ENCODE results near the gene CST7. TPM values are rescaled to one million over a fixed set of nuclear protein-coding genes. Genes with fewer than 3 reads are reported as not detected.

The CST7 gene
- total RNA-seq, 4 donors from 2014 or later: 2.5 to 6.1 (median 4.1) TPM

DNA sequence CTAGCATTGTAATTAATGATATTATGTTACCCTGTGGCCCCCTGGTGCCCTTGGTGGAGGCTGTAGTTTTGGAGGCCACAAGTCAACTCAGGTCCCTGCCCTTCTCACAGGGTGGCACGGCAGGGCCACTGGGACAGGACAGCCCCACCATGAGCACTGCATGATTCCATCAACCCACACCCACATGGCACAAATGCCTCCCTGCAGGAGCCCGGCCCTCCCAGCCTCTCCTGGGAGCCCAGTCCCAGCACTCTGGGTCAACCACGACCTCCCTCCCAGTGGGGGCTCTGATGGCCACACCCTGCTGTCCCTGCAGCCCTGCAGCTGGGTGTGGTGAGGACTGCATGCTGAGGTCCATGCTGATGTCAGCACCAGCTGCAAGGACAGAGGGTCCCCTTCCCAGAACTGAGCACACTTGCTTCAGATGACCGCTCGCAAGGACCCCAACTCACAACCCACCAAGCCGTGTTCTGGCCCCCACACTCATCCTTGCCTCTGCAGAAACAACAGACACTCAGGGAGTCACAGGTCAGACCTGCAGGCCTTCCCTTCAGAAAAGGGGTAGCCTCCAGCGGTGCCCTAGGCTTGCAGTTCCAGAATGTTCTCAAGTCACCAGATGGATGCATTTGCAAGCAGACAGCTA, 15.7 kb upstream of the CST7 start:
- no peak for TF ChIP-seq POLR2A (IDR thresholded peaks at IDR 0.05)
- TF ChIP-seq, protein P1, sequence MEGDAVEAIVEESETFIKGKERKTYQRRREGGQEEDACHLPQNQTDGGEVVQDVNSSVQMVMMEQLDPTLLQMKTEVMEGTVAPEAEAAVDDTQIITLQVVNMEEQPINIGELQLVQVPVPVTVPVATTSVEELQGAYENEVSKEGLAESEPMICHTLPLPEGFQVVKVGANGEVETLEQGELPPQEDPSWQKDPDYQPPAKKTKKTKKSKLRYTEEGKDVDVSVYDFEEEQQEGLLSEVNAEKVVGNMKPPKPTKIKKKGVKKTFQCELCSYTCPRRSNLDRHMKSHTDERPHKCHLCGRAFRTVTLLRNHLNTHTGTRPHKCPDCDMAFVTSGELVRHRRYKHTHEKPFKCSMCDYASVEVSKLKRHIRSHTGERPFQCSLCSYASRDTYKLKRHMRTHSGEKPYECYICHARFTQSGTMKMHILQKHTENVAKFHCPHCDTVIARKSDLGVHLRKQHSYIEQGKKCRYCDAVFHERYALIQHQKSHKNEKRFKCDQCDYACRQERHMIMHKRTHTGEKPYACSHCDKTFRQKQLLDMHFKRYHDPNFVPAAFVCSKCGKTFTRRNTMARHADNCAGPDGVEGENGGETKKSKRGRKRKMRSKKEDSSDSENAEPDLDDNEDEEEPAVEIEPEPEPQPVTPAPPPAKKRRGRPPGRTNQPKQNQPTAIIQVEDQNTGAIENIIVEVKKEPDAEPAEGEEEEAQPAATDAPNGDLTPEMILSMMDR (IDR thresholded peaks at IDR 0.05): no peak
- no peaks in the 10 kb centered on the region for H3K9me3 ChIP-seq
- H3K27me3 ChIP-seq: no peaks in the 10 kb centered on the region
- no peak overlapping the region for H3K4me3 ChIP-seq
- no peak overlapping the region for H3K27ac ChIP-seq
- 75 to 87% methylated on average over 1 to 3 of the region's 7 CpGs for WGBS, 2 donors
- H3K4me1 ChIP-seq: peaks cover 3 to 36% (median 18%) of the 10 kb centered on the region in 3 donors
- no peak for DNase-seq
- H3K36me3 ChIP-seq: no peaks in the 10 kb centered on the region
- intact Hi-C loops (cut with DNase I): no loop called here

DNA sequence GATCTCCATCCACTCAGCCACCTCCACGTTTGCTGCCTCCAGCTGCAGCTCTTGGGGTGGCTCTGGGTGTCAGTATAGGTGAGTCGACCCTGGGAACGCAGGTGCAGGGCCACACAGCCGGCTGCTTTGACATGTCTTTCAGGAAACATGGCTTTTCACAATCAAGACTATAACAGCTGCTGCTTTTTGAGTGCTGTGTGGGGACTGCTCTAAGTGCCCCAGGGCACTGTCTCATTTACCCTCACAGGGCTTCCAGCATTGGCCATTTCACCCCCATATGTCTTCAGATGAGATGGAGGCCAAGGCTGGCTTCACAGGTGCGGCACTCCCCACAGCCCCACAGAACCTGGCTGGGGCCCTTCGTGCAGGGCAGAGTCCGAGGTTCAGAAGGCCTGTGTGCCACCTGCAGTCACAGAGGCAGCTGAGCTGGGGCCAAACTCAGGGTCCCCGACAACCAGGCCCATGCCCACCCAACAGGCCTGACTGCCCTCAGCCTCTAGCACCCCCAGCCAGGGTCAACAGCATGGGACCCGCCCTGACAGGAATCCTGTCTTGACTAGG, 14.9 kb upstream of the CST7 start:
- WGBS, 2 donors: 44 to 77% methylated on average over 1 to 6 of the region's 9 CpGs
- H3K27me3 ChIP-seq: no peaks in the 10 kb centered on the region
- H3K4me1 ChIP-seq: peaks cover 3 to 28% (median 18%) of the 10 kb centered on the region in 3 donors
- no peaks in the 10 kb centered on the region for H3K9me3 ChIP-seq
- DNase-seq: no peak
- intact Hi-C loops (cut with DNase I): no loop called here
- TF ChIP-seq POLR2A (IDR thresholded peaks at IDR 0.05): no peak
- TF ChIP-seq, protein P1 (IDR thresholded peaks at IDR 0.05): no peak
- no peak overlapping the region for H3K27ac ChIP-seq
- no peak overlapping the region for H3K4me3 ChIP-seq
- H3K36me3 ChIP-seq: no peaks in the 10 kb centered on the region

DNA sequence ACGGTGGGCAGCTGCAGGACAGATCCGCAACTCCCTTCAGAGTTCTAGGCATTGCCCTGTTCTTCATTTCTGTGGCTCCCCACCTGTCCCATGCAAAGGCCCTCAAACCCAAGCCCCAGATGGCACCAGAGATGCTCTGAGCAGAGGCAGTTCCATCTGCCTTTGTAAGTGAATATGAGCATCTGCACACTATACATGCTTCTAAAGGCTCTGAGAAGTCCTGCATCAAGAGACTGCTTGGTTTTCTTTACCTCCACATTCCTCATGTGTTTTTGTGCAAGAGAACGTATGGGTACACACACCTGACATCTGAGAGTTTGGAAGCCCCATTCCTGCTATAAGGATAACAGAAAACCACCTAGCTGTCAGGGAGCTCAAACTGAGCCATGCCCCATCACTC, 14.4 kb upstream of the CST7 start:
- intact Hi-C loops (cut with DNase I): no loop called here
- peaks cover 3 to 23% (median 16%) of the 10 kb centered on the region in 3 donors for H3K4me1 ChIP-seq
- no peak for DNase-seq
- H3K36me3 ChIP-seq: no peaks in the 10 kb centered on the region
- H3K27me3 ChIP-seq: no peaks in the 10 kb centered on the region
- TF ChIP-seq, protein P1 (IDR thresholded peaks at IDR 0.05): no peak
- no peak for TF ChIP-seq POLR2A (IDR thresholded peaks at IDR 0.05)
- 78 to 86% methylated on average over 3 of the region's 3 CpGs for WGBS, 2 donors
- H3K27ac ChIP-seq: no peak overlapping the region
- no peak overlapping the region for H3K4me3 ChIP-seq
- H3K9me3 ChIP-seq: no peaks in the 10 kb centered on the region

DNA sequence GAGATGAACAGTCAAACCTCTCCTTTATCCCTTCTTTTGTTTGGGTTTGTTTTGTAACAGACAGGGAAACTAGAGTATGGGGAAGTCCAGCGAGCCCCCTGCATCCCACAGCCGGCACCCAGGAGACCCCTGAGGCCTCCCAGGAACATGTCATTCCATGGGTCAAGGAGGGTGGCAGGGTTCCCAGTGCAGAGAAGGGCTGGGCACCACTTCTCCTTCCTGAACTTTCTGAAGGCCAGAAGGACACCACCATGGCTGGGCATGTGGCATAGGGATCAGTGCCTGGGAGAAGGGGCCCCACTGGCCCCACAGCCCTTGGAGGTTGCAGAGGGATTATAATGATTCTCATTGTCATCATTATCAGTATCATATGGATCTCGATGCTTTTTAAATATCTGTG, 13.9 kb upstream of the CST7 start:
- 88 to 96% methylated on average over 1 to 3 of the region's 3 CpGs for WGBS, 2 donors
- H3K27me3 ChIP-seq: no peaks in the 10 kb centered on the region
- no peak overlapping the region for H3K4me3 ChIP-seq
- peaks cover 3 to 19% (median 11%) of the 10 kb centered on the region in 3 donors for H3K4me1 ChIP-seq
- no peaks in the 10 kb centered on the region for H3K9me3 ChIP-seq
- intact Hi-C loops (cut with DNase I): no loop called here
- no peak overlapping the region for H3K27ac ChIP-seq
- no peaks in the 10 kb centered on the region for H3K36me3 ChIP-seq
- no peak for DNase-seq
- no peak for TF ChIP-seq POLR2A (IDR thresholded peaks at IDR 0.05)
- TF ChIP-seq, protein P1 (IDR thresholded peaks at IDR 0.05): no peak

DNA sequence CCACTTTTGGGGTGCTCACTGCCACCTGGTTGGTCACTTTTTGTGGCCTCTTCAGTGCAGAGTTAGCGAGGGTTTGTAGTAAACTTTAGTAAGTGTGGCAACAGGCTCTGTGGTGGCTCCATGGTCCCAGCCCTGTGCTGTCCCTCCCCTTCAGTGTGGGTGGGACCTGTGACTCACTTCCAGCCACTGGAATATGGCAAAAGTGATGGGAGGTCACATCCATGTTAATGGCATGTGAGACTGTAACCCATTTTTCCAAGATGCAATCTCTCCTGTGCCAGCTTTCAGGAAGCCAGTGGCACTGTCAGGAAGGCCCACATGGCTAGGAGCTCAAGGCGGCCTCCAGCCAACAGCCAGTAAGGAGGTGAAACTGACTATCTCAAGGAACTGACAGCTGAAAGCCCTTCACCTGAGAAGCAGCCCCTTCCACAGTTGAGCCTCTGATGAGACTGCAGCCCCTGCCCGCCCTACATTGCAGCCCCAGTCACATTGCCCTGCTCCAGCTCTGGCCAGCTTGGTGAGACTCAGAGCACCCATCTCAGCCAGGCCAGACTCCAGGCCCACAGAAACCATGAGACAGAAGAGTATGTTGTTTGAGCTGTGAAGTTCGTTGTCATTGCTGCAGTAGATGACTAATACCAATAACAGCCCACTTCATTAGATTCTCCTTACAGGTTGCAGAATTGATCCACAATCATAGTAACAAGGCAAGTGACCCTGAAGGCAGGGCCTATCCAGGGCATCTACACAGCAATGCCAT, 13.1 kb upstream of the CST7 start:
- Histone ChIP-seq H3K4me3 (no peak overlapping the region), H3K27me3 (no peaks in the 10 kb centered on the region), H3K9me3 (no peaks in the 10 kb centered on the region), H3K36me3 (no peaks in the 10 kb centered on the region), H3K27ac (no peak overlapping the region), H3K4me1 (peaks cover 3 to 12% (median 8%) of the 10 kb centered on the region in 3 donors)
- intact Hi-C loops (cut with DNase I): no loop called here
- TF ChIP-seq, protein P1 (IDR thresholded peaks at IDR 0.05): no peak
- no peak for TF ChIP-seq POLR2A (IDR thresholded peaks at IDR 0.05)
- no peak for DNase-seq
- WGBS, 2 donors: 40 to 88% methylated on average over 1 of the region's 4 CpGs

All from esophagus squamous epithelium (tissue), 5 donors.